H1 (cell line): Measurements from ENCODE around the gene WASHC4. TPM values are rescaled to one million over a fixed set of nuclear protein-coding genes. Genes with fewer than 3 reads are reported as not detected.

Source experiments
- CTCF ChIA-PET: fragments of 300-600 bp; sonication (Branson Sonifier 250); formaldehyde crosslinking; loops from one replicate; lab custom pipeline; 2021; ENCODE audit not compliant: partially characterized antibody; lab: Charles Lee
- POLR2A ChIA-PET: fragments of 300-600 bp; sonication (Branson Sonifier 250); formaldehyde crosslinking; loops from one replicate; lab custom pipeline; 2021; ENCODE audit warnings: inconsistent platforms; ENCODE audit not compliant: partially characterized antibody; lab: Charles Lee
- DNase-seq, 2 experiments: peaks; one replicate each; pipeline versions ENCODE4 v3.0.0 to v3.0.0-alpha.2; 2010 to 2022; ENCODE audit warnings: low spot score in 2 of 2, low read depth in 1 of 2, mixed read lengths in 1 of 2
- FAIRE-seq: peaks from 2 replicates; lab custom pipeline; 2011; peaks lifted over from hg19 to GRCh38; lab: Jason Lieb, UNC
- H2AFZ ChIP-seq: 2 replicates; pipeline ENCODE4 v1.8.1; 2012; ENCODE audit warnings: low read length, inconsistent platforms
- H2AK5ac ChIP-seq: 2 replicates; pipeline ENCODE4 v1.6.1; 2013; ENCODE audit warnings: low read depth, low read length
- H2BK120ac ChIP-seq: replicated peaks from 2 replicates; pipeline ENCODE3; 2013; ENCODE audit warnings: low read depth, low read length, inconsistent platforms
- H2BK12ac ChIP-seq: 2 replicates; pipeline ENCODE4 v1.6.1; 2013; ENCODE audit warnings: low read depth, low read length
- H2BK15ac ChIP-seq: 2 replicates; pipeline ENCODE4 v1.6.1; 2013; ENCODE audit warnings: low read length
- H2BK20ac ChIP-seq: 2 replicates; pipeline ENCODE4 v1.6.1; 2013; ENCODE audit warnings: low read length
- H2BK5ac ChIP-seq: 2 replicates; pipeline ENCODE4 v1.6.1; 2013; ENCODE audit warnings: low read depth, low read length
- H3K14ac ChIP-seq: 2 replicates; pipeline ENCODE4 v1.6.1; 2013; ENCODE audit warnings: inconsistent platforms; ENCODE audit not compliant: insufficient read length
- H3K18ac ChIP-seq: 2 replicates; pipeline ENCODE4 v1.6.1; 2013; ENCODE audit warnings: low read length; ENCODE audit errors: extremely low read depth
- H3K23ac ChIP-seq: 2 replicates; pipeline ENCODE4 v1.6.1; 2013; ENCODE audit warnings: inconsistent platforms; ENCODE audit not compliant: insufficient read length
- H3K23me2 ChIP-seq: 2 replicates; pipeline ENCODE4 v1.6.1; 2013; ENCODE audit warnings: low read depth, low read length
- H3K27ac ChIP-seq: 2 replicates; pipeline ENCODE4 v1.6.1; 2011; ENCODE audit warnings: low read depth, low read length, inconsistent platforms
- H3K27me3 ChIP-seq, 4 experiments: replicated peaks in 1 of 4; 1 replicate in 1 of 4; 2 replicates in 3 of 4; pipeline versions ENCODE4 v1.6.1 to v1.8.1; 2011 to 2013; ENCODE audit warnings: low read length in 3 of 4, mild to moderate bottlenecking in 3 of 4, inconsistent platforms in 2 of 4, mixed read lengths in 2 of 4, moderate library complexity in 1 of 4; ENCODE audit not compliant: control insufficient read depth in 3 of 4, insufficient read depth in 3 of 4; ENCODE audit errors: extremely low read depth in 1 of 4
- H3K36me3 ChIP-seq, 4 experiments: 2 replicates each; pipeline versions ENCODE4 v1.6.1 to v1.8.1; 2011 to 2013; ENCODE audit warnings: mild to moderate bottlenecking in 4 of 4, low read length in 3 of 4, moderate library complexity in 2 of 4, control low read depth in 1 of 4, inconsistent platforms in 1 of 4; ENCODE audit not compliant: insufficient read depth in 4 of 4, control insufficient read depth in 2 of 4
- H3K4ac ChIP-seq: replicated peaks from 2 replicates; pipeline ENCODE3; 2013; ENCODE audit warnings: low read length, low read depth, mixed read lengths, inconsistent platforms; ENCODE audit not compliant: insufficient read length
- H3K4me1 ChIP-seq, 4 experiments: replicated peaks in 1 of 4; 1 replicate in 1 of 4; 2 replicates in 3 of 4; pipeline versions ENCODE4 v1.6.1 to v1.8.1; 2011 to 2013; ENCODE audit warnings: low read length in 3 of 4, inconsistent platforms in 2 of 4, mixed read lengths in 1 of 4; ENCODE audit not compliant: insufficient read depth in 4 of 4, control insufficient read depth in 3 of 4
- H3K4me2 ChIP-seq, 2 experiments: 2 replicates each; pipeline versions ENCODE4 v1.6.1 to v1.8.1; 2011 to 2013; ENCODE audit warnings: low read depth in 2 of 2, low read length in 2 of 2, control low read depth in 1 of 2, inconsistent platforms in 1 of 2, mild to moderate bottlenecking in 1 of 2; ENCODE audit not compliant: insufficient read depth in 1 of 2
- H3K4me3 ChIP-seq, 4 experiments: fragments of 200-600, 300-600 bp in 1 of 4; sonication (generic), shearing (Covaris generic), sonication (Bioruptor Twin) in 1 of 4; 2 replicates each; pipeline versions ENCODE4 v1.5.1 to v1.8.1; 2011 to 2016; ENCODE audit warnings: low read length in 4 of 4, low read depth in 3 of 4, control low read depth in 2 of 4, inconsistent platforms in 2 of 4, mild to moderate bottlenecking in 2 of 4, mixed read lengths in 1 of 4, moderate library complexity in 1 of 4; ENCODE audit not compliant: insufficient read depth in 2 of 4; ENCODE audit errors: extremely low read depth in 1 of 4
- H3K56ac ChIP-seq: replicated peaks from 2 replicates; pipeline ENCODE3; 2013; ENCODE audit warnings: low read depth, mild to moderate bottlenecking, mixed read lengths, low read length, inconsistent platforms; ENCODE audit not compliant: insufficient read length
- H3K79me1 ChIP-seq: 2 replicates; pipeline ENCODE4 v1.6.1; 2013; ENCODE audit warnings: low read depth, low read length, control low read depth
- H3K79me2 ChIP-seq, 2 experiments: 2 replicates each; pipeline versions ENCODE4 v1.6.1 to v1.8.1; 2012 to 2013; ENCODE audit warnings: low read length in 2 of 2, mild to moderate bottlenecking in 2 of 2, inconsistent platforms in 1 of 2; ENCODE audit not compliant: insufficient read depth in 2 of 2, control insufficient read depth in 1 of 2
- H3K9ac ChIP-seq, 4 experiments: replicated peaks in 1 of 4; 1 replicate in 1 of 4; 2 replicates in 3 of 4; pipeline versions ENCODE4 v1.6.1 to v1.8.1; 2011 to 2013; ENCODE audit warnings: low read depth in 3 of 4, low read length in 3 of 4, control low read depth in 2 of 4, mild to moderate bottlenecking in 2 of 4, moderate library complexity in 2 of 4, inconsistent platforms in 1 of 4; ENCODE audit errors: extremely low read depth in 1 of 4
- H3K9me3 ChIP-seq, 2 experiments: 2 replicates each; pipeline versions ENCODE4 v1.6.1 to v1.8.1; 2012 to 2013; ENCODE audit warnings: mild to moderate bottlenecking in 2 of 2, moderate library complexity in 2 of 2, control low read depth in 1 of 2, inconsistent platforms in 1 of 2, low read depth in 1 of 2, low read length in 1 of 2, mixed read lengths in 1 of 2; ENCODE audit not compliant: insufficient read depth in 2 of 2
- H4K20me1 ChIP-seq, 2 experiments: replicated peaks in 1 of 2; 2 replicates each; pipeline versions ENCODE3 to v1.8.1; 2011 to 2013; ENCODE audit warnings: inconsistent platforms in 2 of 2, low read length in 2 of 2, mild to moderate bottlenecking in 1 of 2; ENCODE audit not compliant: insufficient read depth in 2 of 2, control insufficient read depth in 1 of 2
- H4K5ac ChIP-seq: 2 replicates; pipeline ENCODE4 v1.6.1; 2013; ENCODE audit warnings: low read length, low read depth, mixed read lengths, inconsistent platforms; ENCODE audit not compliant: insufficient read length
- H4K8ac ChIP-seq: 2 replicates; pipeline ENCODE4 v1.8.0; 2013; ENCODE audit warnings: mild to moderate bottlenecking, moderate library complexity, low read length, inconsistent platforms; ENCODE audit not compliant: insufficient read depth; ENCODE audit errors: extremely low read depth
- H4K91ac ChIP-seq: replicated peaks from 2 replicates; pipeline ENCODE3; 2013; ENCODE audit warnings: low read length, mixed read lengths, inconsistent platforms; ENCODE audit not compliant: insufficient read length
- ASH2L ChIP-seq: fragments of 200-600, 300-600 bp; sonication (generic); IDR thresholded peaks from one replicate; pipeline ENCODE4 v1.7.1; 2017; ENCODE audit warnings: low read length
- E2F6 ChIP-seq: IDR thresholded peaks from 2 replicates; pipeline ENCODE4 v1.6.1; 2012; ENCODE audit warnings: inconsistent platforms
- EZH2 ChIP-seq: fragments of 200-600 bp; sonication (generic); IDR thresholded peaks from 2 replicates; pipeline ENCODE4 v1.7.1; 2012; ENCODE audit warnings: low read depth, mild to moderate bottlenecking, moderate library complexity, low read length, inconsistent platforms; ENCODE audit not compliant: severe bottlenecking
- GABPA ChIP-seq: IDR thresholded peaks from 2 replicates; pipeline ENCODE4 v1.6.1; 2011; ENCODE audit warnings: mild to moderate bottlenecking, low read length, moderate library complexity, borderline replicate concordance; ENCODE audit not compliant: insufficient read depth
- GTF2F1 ChIP-seq: IDR thresholded peaks from 2 replicates; pipeline ENCODE4 v1.6.1; 2012; ENCODE audit warnings: low read depth, low read length, improper control_type of control experiment, borderline replicate concordance
- MAX ChIP-seq: IDR thresholded peaks from 2 replicates; pipeline ENCODE4 v1.6.1; 2012; ENCODE audit warnings: inconsistent platforms
- RXRA ChIP-seq: IDR thresholded peaks from 2 replicates; pipeline ENCODE4 v1.6.1; 2011; ENCODE audit warnings: low read depth, mild to moderate bottlenecking, low read length, moderate library complexity; ENCODE audit not compliant: insufficient read depth
- SIRT6 ChIP-seq: IDR thresholded peaks from one replicate; pipeline ENCODE4 v1.7.1; 2012; ENCODE audit warnings: low read length, inconsistent platforms
- SIX5 ChIP-seq: IDR thresholded peaks from 2 replicates; pipeline ENCODE4 v1.6.1; 2011; ENCODE audit warnings: mild to moderate bottlenecking, low read depth, low read length
- TAF7 ChIP-seq: optimal IDR thresholded peaks from 2 replicates; pipeline ENCODE3; 2011; ENCODE audit warnings: low read depth, mild to moderate bottlenecking, inconsistent platforms, low read length, moderate library complexity, borderline replicate concordance
- TBP ChIP-seq: IDR thresholded peaks from 2 replicates; pipeline ENCODE4 v1.6.1; 2011; ENCODE audit warnings: low read depth, low read length, improper control_type of control experiment
- WGBS, 2 experiments: shearing (Covaris generic) in 1 of 2; methylation state at CpG; one replicate each; pipeline versions ENCODE4 v1.1.6 to v1.1.7; 2013 to 2015; ENCODE audit warnings: low lambda C conversion rate in 2 of 2, mixed read lengths in 2 of 2, inconsistent platforms in 1 of 2, low coverage in 1 of 2, missing lambda C conversion rate in 1 of 2; ENCODE audit not compliant: insufficient replicate concordance in 2 of 2, insufficient coverage in 1 of 2, insufficient read length in 1 of 2; ENCODE audit errors: extremely low coverage in 1 of 2, missing lambda C conversion rate in 1 of 2; 5-methylcytosine and 5-hydroxymethylcytosine counted together
- polyA plus RNA-seq, 7 experiments: library from polyadenylated mRNA; depleted of rRNA in 3 of 7; stranded (reverse) in 5 of 7; unstranded in 2 of 7; fragments of >200 nt in 5 of 7; fragments of 200-250 nt in 2 of 7; gene quantifications; 1 replicate in 5 of 7; 2 replicates in 1 of 7; 4 replicates in 1 of 7; pipeline versions ENCODE4 v1.2.1 to v1.2.3, GENCODE V29; 2011 to 2013; ENCODE audit warnings: missing spikeins in 2 of 7, mixed read lengths in 2 of 7
- total RNA-seq: library from RNA; stranded (reverse); fragmentation: NEBNext Ultra II Directional; extraction: Animal tissue kit (Norgen Biotek cat#: 25700); gene quantifications from 2 replicates; pipeline ENCODE4 v1.2.1, GENCODE V29; 2021

The WASHC4 gene
- total and polyA plus RNA-seq, 2 of the 8 experiments (the other 6 are each of a cell fraction or from before 2014, with no cell fraction given): 13.0 to 38.5 TPM

GRCh38 chr12:105201299-105201698 lies 93.8 kb downstream of the WASHC4 start:
- no peak overlapping the region for H2BK12ac ChIP-seq
- no peak overlapping the region for H3K9ac ChIP-seq
- H2BK5ac ChIP-seq: no peak overlapping the region
- H3K36me3 ChIP-seq: peaks cover 0 to 4% (median 0%) of the 10 kb centered on the region in 4 experiments; a peak in 2 of 8 replicates
- H2AK5ac ChIP-seq: no peak overlapping the region
- H3K79me1 ChIP-seq: no peaks in the 10 kb centered on the region
- FAIRE-seq (no peak), DNase-seq (no peak)
- 92% methylated on average over 7 of the region's 7 CpGs; no CpG with 5 or more reads in 1 of the 2 experiments for WGBS, 2 experiments
- no peak overlapping the region for H2BK20ac ChIP-seq
- H3K4me3 ChIP-seq: no peak overlapping the region
- H4K5ac ChIP-seq: no peak overlapping the region
- H3K4me2 ChIP-seq: no peak overlapping the region
- ChIA-PET POLR2A (interaction anchor here (1.4 kb wide), 1 partner anchor 110 kb away, joined by 3 read pairs; no protein-coding TSS in a partner anchor), CTCF (interaction anchor here (0.6 to 1.2 kb wide), 4 partner anchors 11 to 159 kb away, joined by 3 to 6 read pairs (median 4); partner anchors contain the start of gene APPL2)
- no peak overlapping the region for H2BK15ac ChIP-seq
- H3K23me2 ChIP-seq: no peaks in the 10 kb centered on the region
- no peak overlapping the region for H2BK120ac ChIP-seq
- TF ChIP-seq TAF7: no peak
- no peak for TF ChIP-seq GTF2F1
- TF ChIP-seq TBP: no peak
- TF ChIP-seq RXRA: no peak
- no peak for TF ChIP-seq EZH2
- TF ChIP-seq MAX: no peak
- TF ChIP-seq E2F6: no peak
- TF ChIP-seq SIRT6: no peak
- TF ChIP-seq SIX5: no peak
- TF ChIP-seq GABPA: no peak
- TF ChIP-seq ASH2L: no peak
- no peak overlapping the region for H3K56ac ChIP-seq
- no peaks in the 10 kb centered on the region; a peak in 2 of 7 replicates for H3K4me1 ChIP-seq
- H3K27ac ChIP-seq: no peak overlapping the region
- no peaks in the 10 kb centered on the region for H3K27me3 ChIP-seq
- no peaks in the 10 kb centered on the region for H3K79me2 ChIP-seq
- no peaks in the 10 kb centered on the region for H3K9me3 ChIP-seq
- H3K4ac ChIP-seq: no peak overlapping the region
- H3K18ac ChIP-seq: no peak overlapping the region
- no peak overlapping the region for H4K91ac ChIP-seq
- H4K8ac ChIP-seq: no peak overlapping the region
- no peak overlapping the region for H2AFZ ChIP-seq
- H4K20me1 ChIP-seq: peaks cover 2 to 3% of the 10 kb centered on the region in 2 experiments
- no peak overlapping the region for H3K14ac ChIP-seq
- H3K23ac ChIP-seq: no peak overlapping the region
